ENCODE results near the gene EYA2.

EYA2 gene

GRCh38 chr20:47035026-47035590 is 140.5 kb downstream of the EYA2 start:
- no peak for TF ChIP-seq CTCF (conservative IDR thresholded peaks at IDR 0.05; ENCODE audit: low read depth, low read length)
- H3K27me3 ChIP-seq (ENCODE audit: insufficient read depth, low read depth) = no peaks in the 10 kb centered on the region
- no peak overlapping the region for H3K4me3 ChIP-seq (IDR thresholded peaks at IDR 0.05; ENCODE audit: insufficient read depth, low read depth, low read length)
- H3K79me2 ChIP-seq (ENCODE audit: insufficient read depth, low read depth) = no peaks in the 10 kb centered on the region
- no peak overlapping the region for H3K4me2 ChIP-seq
- no peaks in the 10 kb centered on the region for H3K36me3 ChIP-seq (ENCODE audit: insufficient read depth)
- no peaks in the 10 kb centered on the region for H3K4me1 ChIP-seq (ENCODE audit: low read depth, poor library complexity, severe bottlenecking)
- no peaks in the 10 kb centered on the region for H4K20me1 ChIP-seq (ENCODE audit: insufficient read depth)
- H3K27ac ChIP-seq = no peak overlapping the region
- H2AFZ ChIP-seq (ENCODE audit: low read depth) = no peak overlapping the region
- H3K9ac ChIP-seq = no peak overlapping the region

- no peaks in the 10 kb centered on the region for H3K27me3 ChIP-seq (ENCODE audit: insufficient read depth, low read depth)
- no peak overlapping the region for H3K4me2 ChIP-seq
- H3K9ac ChIP-seq = no peak overlapping the region
- H3K4me1 ChIP-seq (ENCODE audit: low read depth, poor library complexity, severe bottlenecking) = no peaks in the 10 kb centered on the region
- no peak overlapping the region for H3K4me3 ChIP-seq (IDR thresholded peaks at IDR 0.05; ENCODE audit: insufficient read depth, low read depth, low read length)
- H3K79me2 ChIP-seq (ENCODE audit: insufficient read depth, low read depth) = no peaks in the 10 kb centered on the region
- H2AFZ ChIP-seq (ENCODE audit: low read depth) = no peak overlapping the region
- no peak overlapping the region for H3K27ac ChIP-seq
- no peak for TF ChIP-seq CTCF (conservative IDR thresholded peaks at IDR 0.05; ENCODE audit: low read depth, low read length)
- no peaks in the 10 kb centered on the region for H4K20me1 ChIP-seq (ENCODE audit: insufficient read depth)
- no peaks in the 10 kb centered on the region for H3K36me3 ChIP-seq (ENCODE audit: insufficient read depth)
Observed at GRCh38 chr20:47036091-47036870, 141.6 kb downstream of the EYA2 start.

GRCh38 chr20:47038566-47039560 is 144.2 kb downstream of the EYA2 start:
- H3K79me2 ChIP-seq (ENCODE audit: insufficient read depth, low read depth) = no peaks in the 10 kb centered on the region
- H3K4me1 ChIP-seq (ENCODE audit: low read depth, poor library complexity, severe bottlenecking) = no peaks in the 10 kb centered on the region
- H3K9ac ChIP-seq = no peak overlapping the region
- no peak overlapping the region for H2AFZ ChIP-seq (ENCODE audit: low read depth)
- H3K27ac ChIP-seq = no peak overlapping the region
- no peak overlapping the region for H3K4me2 ChIP-seq
- no peak overlapping the region for H3K4me3 ChIP-seq (IDR thresholded peaks at IDR 0.05; ENCODE audit: insufficient read depth, low read depth, low read length)
- no peak for TF ChIP-seq CTCF (conservative IDR thresholded peaks at IDR 0.05; ENCODE audit: low read depth, low read length)
- no peaks in the 10 kb centered on the region for H3K27me3 ChIP-seq (ENCODE audit: insufficient read depth, low read depth)
- H4K20me1 ChIP-seq (ENCODE audit: insufficient read depth) = no peaks in the 10 kb centered on the region
- no peaks in the 10 kb centered on the region for H3K36me3 ChIP-seq (ENCODE audit: insufficient read depth)

GRCh38 chr20:47040506-47041125 is 146.0 kb downstream of the EYA2 start:
- Histone ChIP-seq H3K4me1 (ENCODE audit: low read depth, poor library complexity, severe bottlenecking) (no peaks in the 10 kb centered on the region), H3K27ac (no peak overlapping the region), H3K4me2 (no peak overlapping the region), H3K9ac (no peak overlapping the region), H4K20me1 (ENCODE audit: insufficient read depth) (no peaks in the 10 kb centered on the region), H3K4me3 (IDR thresholded peaks at IDR 0.05; ENCODE audit: insufficient read depth, low read depth, low read length) (no peak overlapping the region), H3K79me2 (ENCODE audit: insufficient read depth, low read depth) (no peaks in the 10 kb centered on the region), H2AFZ (ENCODE audit: low read depth) (no peak overlapping the region), H3K27me3 (ENCODE audit: insufficient read depth, low read depth) (no peaks in the 10 kb centered on the region), H3K36me3 (ENCODE audit: insufficient read depth) (no peaks in the 10 kb centered on the region; the same call in 1 of the 2 replicates)
- TF ChIP-seq CTCF (conservative IDR thresholded peaks at IDR 0.05; ENCODE audit: low read depth, low read length) = no peak

All from KMS-11 (cell line).